ENCODE measurements around the gene KCNK3.
"Not testable (repeated sequence)": the region's sequence is repeated elsewhere in the genome, so short reads cannot be mapped to it uniquely, and the experiment has no call there.

The KCNK3 gene

DNA sequence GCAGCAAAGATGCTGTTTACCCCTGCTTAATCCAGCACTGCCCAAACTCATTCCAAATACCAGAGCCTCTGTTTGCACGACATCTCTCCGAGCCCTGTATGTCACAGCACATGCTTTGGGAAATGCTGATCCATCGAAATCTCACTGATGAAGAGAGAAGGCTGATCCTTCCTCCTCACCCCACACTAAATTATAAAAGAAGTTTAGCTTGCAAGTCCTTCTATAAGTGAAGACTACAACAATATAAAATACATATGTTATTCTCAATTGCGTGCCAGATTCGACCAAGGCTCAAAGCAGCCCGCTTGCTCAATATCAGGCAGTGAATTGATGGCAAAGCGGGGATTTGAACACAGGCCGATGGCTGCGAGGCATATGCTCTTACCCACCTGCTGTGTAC, 40.9 kb downstream of the KCNK3 start:
- DNase-seq = no peak

GRCh38 chr2:26735097-26735496, 42.6 kb downstream of the KCNK3 start:
- DNase-seq = no peak

- no peak for DNase-seq
These were observed 43.5 kb downstream of the KCNK3 start for GRCh38 chr2:26735883-26736588.

- no peak for DNase-seq
These were observed 44.7 kb downstream of the KCNK3 start for GRCh38 chr2:26737221-26737620.

- DNase-seq = no peak
These were observed 46.0 kb downstream of the KCNK3 start for GRCh38 chr2:26738481-26738880.

DNA sequence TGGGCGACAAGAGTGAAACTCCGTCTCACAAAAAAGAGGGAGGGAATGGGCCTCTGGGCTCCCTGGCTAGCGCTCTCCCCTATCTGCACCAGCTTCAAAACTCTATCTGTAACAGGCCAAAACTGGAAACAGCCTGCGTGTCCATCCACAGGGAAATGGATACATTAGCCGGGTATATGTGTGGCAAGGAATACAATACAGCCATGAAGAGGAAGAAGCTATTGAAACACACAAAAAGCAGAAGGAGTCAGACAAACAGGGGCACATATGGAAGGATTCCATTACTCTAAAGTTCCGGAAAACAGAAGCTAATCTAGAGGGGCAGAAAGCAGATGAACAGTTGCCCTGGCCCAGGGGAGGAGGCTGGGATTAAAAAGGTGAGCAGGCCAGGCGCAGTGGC, 47.0 kb downstream of the KCNK3 start:
- no peak for DNase-seq

GRCh38 chr2:26740346-26740745, 47.8 kb downstream of the KCNK3 start:
- DNase-seq = no peak

DNA sequence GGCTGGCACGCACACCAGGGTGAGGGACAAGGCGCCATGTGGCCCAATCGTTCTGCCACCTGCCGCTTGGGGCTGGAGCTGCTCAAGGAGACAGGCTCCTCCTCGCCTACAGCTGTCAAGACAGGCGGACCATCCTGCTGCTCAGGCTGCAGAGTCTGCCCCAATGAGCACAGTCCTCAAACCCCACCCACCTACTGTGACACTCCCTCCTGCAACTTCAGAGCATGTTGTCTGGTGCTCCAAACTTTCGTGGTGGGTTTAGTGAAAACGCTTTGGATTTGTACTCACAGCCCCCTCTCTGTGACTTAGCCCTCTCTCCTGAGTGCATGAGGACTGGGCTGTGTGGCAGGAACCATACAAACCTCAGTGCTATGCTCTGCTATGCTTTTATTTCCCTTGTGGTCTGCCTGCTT, 48.4 kb downstream of the KCNK3 start:
- peak; percentile 85 for DNase-seq

GRCh38 chr2:26742048-26742770, 49.7 kb downstream of the KCNK3 start:
- DNase-seq = no peak

GRCh38 chr2:26743852-26744251, 51.3 kb downstream of the KCNK3 start:
- DNase-seq = no peak

GRCh38 chr2:26744953-26745352, 52.4 kb downstream of the KCNK3 start:
- no peak for DNase-seq

DNA sequence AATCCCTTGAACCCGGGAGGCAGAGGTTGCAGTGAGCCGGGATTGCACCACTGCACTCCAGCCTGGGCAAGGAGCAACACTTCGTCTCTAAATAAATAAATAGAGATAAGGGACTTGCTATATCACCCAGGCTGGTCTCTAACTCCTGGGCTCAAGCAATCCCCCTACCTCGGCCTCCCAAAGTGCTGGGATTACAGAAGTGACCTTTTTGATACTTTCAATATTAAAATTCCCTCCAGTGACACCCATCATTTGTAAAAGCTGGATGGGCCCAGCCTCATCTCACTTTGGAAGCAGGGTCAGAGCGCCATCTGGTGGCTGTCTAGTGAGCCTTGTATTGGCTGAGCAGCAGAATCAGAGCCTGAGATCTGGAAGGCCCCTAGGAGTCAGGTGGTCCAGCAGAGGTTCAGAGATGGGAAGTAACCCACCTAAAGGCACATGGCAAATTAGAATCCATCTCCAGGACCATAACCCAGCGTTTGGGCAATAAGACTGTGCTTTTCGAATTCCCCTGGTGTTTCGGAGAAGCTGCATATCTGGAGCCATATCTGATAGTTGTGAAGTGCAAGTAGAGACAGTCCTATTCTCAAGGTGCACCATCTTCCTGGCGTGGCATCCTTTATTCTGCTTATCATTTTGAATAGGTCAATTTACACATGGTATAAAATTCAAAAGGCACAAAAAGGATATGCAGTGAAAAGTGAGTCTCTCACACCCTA, 53.2 kb downstream of the KCNK3 start:
- DNase-seq = peak; percentile 92

GRCh38 chr2:26746934-26747333, 54.4 kb downstream of the KCNK3 start:
- DNase-seq = no peak

GRCh38 chr2:26749787-26750420, 57.4 kb downstream of the KCNK3 start:
- not testable (repeated sequence) for DNase-seq

DNA sequence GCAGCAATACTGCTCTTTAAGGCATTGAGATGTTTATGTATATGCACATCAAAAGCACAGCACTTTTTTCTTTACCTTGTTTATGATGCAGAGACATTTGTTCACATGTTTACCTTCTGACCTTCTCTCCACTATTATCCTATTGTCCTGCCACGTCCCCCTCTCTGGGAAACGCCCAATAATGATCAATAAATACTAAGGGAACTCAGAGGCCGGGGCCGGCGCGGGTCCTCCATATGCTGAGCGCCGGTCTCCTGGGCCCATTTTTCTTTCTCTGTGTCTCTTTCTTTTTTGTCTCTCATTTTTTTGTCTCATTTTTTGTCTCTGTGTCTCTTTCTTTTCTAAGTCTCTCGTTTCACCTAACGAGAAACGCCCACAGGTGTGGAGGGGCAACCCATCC, 57.9 kb downstream of the KCNK3 start:
- not testable (repeated sequence) for DNase-seq

DNA sequence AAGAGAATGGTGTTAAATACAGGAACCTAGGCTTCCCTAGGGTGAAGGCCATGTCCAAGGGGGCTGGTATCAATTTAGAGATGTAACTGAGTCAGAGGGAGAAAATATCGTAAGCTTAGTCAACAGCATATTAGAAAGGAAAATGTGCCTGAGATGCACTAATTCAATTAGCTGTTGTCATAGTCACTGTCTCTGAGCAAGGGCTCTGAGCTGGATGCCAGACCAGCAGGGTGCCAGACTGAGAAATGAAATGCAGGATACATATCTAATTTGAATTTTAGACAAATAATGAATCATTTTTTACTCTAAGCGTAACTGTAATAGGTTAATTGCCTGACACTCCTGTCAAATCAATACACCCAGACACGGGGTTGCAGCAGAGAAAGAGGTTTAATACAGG, 60.1 kb downstream of the KCNK3 start:
- no peak for DNase-seq

- no peak for DNase-seq
These were observed 62.0 kb downstream of the KCNK3 start for GRCh38 chr2:26754539-26754938.

DNA sequence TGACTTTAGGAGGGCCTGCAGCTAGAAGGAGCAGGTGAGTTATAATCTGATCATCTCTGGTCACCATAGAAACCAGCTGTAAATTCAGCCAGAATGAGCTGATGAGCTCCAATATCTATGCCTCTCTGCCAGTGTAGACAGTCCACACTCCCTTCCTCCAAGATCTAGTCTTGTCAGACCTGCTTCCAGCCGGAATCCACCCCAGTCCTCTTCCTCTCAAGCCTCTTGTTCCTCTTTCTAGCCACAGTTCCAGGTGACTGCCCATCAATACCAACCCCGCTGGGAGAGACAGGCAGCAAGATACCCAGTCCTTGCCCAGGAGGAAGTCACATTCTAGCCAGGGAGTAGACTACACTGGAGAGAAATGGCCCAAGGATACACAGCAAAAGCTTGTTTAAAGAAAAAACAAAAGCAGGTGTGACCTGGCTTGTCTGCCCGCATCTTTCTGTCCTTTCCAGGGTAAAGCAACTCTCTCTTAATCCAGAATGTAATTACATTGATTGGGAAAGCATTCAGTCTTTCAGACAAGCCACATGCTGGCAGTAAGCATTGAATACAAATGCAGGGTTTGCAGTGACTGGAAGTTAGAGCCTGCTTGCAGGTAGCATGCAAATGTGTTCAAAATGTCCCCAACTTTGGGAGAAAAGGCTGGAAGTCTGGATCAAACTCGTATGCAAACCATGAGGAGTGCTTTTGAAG, 62.6 kb downstream of the KCNK3 start:
- no peak for DNase-seq

GRCh38 chr2:26756337-26756736, 63.8 kb downstream of the KCNK3 start:
- no peak for DNase-seq

GRCh38 chr2:26757873-26758789, 65.6 kb downstream of the KCNK3 start:
- peak; percentile 24 for DNase-seq

DNA sequence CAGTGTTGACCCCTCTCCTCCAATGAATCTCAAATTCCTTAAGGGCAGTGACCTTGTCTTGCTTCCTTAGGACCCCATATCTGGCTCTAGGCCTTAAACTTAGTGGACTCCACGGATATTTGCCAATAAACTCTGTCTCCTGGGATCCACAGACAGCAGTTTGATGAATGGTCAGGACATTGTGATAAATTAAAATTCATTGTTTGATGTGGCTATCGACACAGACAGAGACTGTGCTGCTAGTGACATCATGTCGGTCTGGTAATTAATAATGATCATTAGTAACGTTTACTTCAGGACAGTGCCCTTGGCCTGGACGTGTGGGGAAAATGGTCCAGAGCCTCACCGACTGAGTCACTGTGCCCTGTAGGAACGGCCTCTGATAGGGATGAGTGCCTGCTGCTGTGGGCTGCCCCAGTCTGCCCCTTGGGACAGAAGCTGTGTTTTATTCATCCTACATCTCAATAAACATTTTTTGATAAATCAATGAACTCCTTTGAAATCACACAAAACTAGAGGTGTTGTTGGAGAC, 66.3 kb downstream of the KCNK3 start:
- DNase-seq = no peak
